SH-SY5Y (cell line): ENCODE measurements around the gene DCDC2.

Source experiments
- GATA2 ChIP-seq: IDR thresholded peaks from 2 replicates; pipeline ENCODE4 v1.6.1; 2011; ENCODE audit warnings: mild to moderate bottlenecking, low read depth, low read length
- GATA3 ChIP-seq: IDR thresholded peaks from 2 replicates; pipeline ENCODE4 v1.6.1; 2011; ENCODE audit warnings: low read depth, mild to moderate bottlenecking, low read length, moderate library complexity

Gene DCDC2

DNA sequence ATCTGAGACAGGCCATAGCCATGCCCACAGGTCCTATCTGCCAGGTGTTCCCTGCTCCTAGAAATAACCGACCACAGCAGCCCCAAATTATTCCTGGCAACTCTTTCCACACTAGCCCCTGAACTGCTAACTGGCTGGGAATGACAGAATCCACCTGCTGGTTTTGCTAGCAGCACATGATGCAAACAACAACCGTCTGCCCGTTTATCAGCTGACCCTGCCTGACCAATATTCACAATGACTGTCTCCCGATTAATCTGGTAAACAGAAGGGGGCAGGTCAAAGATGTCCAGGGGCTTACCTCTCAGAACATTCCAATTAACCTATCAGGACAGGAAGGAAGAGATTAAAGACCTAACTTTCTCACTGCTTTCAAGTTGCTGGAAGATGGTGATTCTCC lies 130.3 kb downstream of the DCDC2 start:
- no peak for TF ChIP-seq GATA2
- TF ChIP-seq GATA3, result no peak

- TF ChIP-seq GATA3, result no peak
- TF ChIP-seq GATA2, result no peak
Observed at GRCh38 chr6:24226541-24226940, 131.3 kb downstream of the DCDC2 start.

DNA sequence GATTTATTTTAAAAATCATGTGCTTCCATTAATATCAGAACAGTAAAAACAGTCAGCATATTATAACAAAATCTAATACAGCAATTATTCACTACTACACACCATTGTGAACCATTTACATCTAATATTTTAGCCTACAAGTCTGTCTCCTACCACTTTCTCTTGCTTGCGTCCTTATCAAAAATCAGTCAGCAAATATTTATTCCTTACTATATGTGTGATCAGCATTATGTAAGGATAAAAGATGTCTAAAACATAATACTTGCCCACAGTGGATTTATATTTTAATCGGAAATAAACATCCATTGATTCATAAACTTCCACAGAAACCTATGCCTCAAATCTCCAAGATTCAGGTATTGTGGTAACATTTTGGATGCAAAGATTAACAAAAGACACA lies 132.0 kb downstream of the DCDC2 start:
- TF ChIP-seq GATA2 (no peak), GATA3 (no peak)

DNA sequence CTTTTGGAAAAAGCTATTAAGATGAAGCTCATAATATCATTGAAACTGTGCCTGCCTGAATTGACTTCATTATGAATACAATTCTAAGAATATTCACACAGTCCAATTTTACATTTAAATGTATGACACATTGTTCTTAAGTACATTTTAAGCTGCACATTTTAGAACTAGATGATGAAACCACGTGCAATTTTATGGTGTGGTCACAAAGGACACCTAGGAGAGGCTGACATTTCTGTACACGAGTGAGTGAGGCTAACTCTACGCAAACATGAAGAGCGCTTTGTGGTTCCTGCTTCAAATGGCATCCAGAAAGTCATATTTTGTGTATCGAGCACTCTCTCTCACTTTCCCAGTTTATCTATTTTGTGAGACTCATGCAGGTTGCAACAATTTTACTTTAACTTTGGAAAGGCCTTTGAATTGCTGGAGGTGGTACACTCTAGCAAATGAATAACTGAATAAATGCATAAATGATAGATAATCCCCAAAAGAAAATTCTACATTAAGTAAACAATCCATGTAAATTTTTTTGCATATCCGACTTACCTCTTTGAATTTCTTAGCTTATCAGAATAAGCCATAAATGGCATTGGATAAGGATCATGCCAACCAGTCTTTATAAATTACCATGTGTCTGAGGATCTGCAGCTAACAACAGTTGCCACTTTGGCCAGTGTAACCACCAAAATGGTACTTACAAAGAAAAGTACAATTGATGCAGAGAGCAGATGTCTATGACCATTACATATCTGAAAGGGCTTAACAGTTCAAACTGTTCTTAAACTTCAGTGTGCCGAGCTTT lies 134.5 kb downstream of the DCDC2 start:
- TF ChIP-seq GATA3 (no peak), GATA2 (no peak)

- TF ChIP-seq GATA2, result no peak
- no peak for TF ChIP-seq GATA3
Observed at GRCh38 chr6:24219670-24220069, 138.2 kb downstream of the DCDC2 start.

- TF ChIP-seq GATA2, result no peak
Observed at GRCh38 chr6:24214984-24215383, 142.9 kb downstream of the DCDC2 start.

GRCh38 chr6:24207413-24207812 lies 150.4 kb downstream of the DCDC2 start:
- no peak for TF ChIP-seq GATA2
- TF ChIP-seq GATA3, result no peak

- TF ChIP-seq GATA2 (no peak), GATA3 (no peak)
Observed at GRCh38 chr6:24205020-24205492, 152.8 kb downstream of the DCDC2 start.

DNA sequence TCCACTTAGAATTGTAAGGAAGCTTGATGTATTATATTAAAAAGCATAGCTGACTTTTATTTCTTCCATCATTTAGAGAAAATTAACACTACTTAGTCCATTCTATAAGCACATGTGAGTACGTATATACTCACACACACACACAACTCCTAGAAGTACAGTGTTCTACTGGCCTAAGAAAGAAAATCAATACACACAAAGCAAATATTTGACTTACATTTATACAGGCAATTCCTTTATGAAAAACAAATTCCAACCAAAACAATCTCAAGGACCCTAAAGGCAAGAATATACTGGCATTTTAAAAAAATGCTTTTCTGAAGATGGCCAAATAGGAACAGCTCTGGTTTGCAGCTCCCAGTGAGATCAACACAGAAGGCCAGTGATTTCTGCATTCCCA lies 160.0 kb downstream of the DCDC2 start:
- TF ChIP-seq GATA2 (no peak), GATA3 (no peak)

DNA sequence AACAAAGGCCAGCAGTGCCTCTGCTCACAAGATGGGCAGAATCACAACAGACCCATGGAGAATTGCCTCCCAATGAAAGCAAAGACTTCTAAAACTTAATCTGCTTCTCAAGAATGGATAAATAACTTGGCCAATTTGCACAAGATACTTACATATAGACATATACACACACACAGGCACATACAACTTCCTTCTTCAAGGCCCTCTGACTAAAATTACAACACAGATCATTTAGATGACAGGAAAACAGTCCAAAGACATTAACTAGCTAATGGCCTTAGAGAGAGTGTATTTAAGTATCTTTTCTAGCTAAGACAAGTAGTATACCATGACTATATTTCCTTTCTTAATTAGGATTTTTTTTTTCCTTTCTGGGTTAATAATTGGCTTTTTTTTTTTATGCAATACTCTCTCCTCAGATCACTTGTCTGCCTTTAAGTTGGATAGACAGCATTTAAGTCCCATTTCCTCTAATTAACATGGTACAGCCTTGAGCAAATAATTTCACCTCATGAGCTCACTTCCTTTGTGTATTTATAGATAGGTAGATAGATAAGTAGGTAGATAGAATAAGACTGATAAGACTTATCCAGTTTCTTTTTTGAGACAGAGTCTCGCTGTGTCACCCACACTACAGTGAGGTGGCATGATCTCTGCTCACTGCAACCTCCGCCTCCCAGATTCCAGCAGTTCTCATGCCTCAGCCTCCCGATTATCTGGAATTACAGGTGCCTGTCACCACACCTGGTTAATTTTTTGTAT lies 161.8 kb downstream of the DCDC2 start:
- TF ChIP-seq GATA3 (no peak), GATA2 (no peak)

DNA sequence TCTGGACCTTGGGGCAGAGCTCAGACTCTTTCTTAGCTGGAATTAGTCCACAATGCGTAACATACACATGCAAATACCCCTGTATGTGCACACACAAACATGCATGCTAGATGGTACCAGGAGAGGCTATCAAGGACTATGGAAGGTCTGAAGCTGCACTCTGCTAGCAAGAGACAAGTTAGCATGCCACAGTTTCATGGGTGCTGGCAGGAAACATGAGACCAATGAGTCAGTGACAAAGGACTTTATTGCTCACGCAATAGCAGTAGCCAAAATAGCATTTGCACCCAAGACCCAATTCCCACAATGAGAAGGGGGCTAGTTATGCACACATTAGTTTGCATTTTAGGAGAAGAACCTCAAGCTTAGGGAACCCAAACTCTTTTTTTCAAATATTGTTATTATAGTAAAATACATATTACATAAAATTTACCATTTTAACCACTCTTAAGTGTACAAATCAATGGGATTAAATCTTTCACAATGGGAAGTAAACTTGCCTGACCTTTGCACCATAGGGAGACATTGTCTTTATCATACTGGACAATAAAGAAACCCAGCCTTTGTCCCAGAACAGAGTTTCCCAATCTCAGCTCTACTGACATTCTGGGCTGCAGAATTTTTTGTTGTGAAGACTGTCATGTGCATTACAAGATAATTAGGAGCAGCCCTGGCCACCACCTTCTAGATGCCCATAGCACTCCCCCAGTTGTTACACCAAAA lies 162.7 kb downstream of the DCDC2 start:
- TF ChIP-seq GATA3 (no peak), GATA2 (no peak)

GRCh38 chr6:24193364-24193763 lies 164.5 kb downstream of the DCDC2 start:
- no peak for TF ChIP-seq GATA3
- no peak for TF ChIP-seq GATA2

DNA sequence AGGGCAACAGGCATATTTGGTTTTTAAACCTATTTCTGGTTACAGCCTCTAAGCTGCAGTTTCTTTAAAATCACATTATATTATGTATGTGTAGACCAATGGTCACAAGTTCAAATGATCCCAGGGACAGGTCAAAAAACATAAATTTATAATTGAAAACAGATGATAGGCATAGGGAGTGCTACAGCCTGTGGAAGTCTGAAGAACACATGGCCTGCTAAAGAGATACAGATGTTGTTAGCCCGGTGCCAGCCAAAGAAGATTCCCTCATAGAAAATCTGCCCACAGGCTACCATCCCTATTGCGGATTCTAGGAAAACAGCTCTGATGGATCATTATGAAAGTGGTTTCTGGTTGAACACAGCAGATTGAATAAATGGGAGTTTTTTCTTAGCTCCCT lies 166.5 kb downstream of the DCDC2 start:
- TF ChIP-seq GATA3 (no peak), GATA2 (0 out of 2 replicates have a peak, but pooled peaks have one; percentile 32)

GRCh38 chr6:24188578-24189080 lies 169.2 kb downstream of the DCDC2 start:
- TF ChIP-seq GATA3, result no peak
- no peak for TF ChIP-seq GATA2

DNA sequence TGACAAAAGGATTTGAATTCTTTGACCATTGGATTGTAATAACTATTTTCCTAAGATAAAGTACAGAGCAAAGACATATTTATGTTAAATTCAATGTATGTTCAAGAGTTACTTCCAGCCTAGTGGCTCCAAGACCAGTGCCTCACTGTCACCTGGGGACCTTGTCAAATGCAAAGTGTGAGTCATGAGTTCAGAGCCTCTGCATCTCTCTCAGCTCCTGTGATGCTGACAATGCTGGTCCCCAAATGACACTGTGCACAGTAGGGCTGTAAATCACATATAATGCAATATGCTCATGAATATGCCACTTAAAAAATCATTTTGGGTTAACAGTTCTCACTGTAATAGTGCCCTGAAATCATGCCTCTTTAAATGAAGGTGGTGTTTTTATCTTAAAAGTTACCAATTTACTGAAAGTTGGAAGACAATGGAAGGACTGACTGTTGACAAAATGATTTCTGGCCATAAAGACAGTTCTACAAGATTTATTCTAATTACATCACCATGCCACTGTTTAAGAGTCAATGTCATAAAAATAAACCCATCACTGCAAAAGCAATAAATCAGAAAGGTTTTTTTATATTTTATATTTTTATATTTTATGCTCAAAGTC lies 169.8 kb downstream of the DCDC2 start:
- no peak for TF ChIP-seq GATA3
- no peak for TF ChIP-seq GATA2
